ENCODE results near the gene SLC27A4.

DNA sequence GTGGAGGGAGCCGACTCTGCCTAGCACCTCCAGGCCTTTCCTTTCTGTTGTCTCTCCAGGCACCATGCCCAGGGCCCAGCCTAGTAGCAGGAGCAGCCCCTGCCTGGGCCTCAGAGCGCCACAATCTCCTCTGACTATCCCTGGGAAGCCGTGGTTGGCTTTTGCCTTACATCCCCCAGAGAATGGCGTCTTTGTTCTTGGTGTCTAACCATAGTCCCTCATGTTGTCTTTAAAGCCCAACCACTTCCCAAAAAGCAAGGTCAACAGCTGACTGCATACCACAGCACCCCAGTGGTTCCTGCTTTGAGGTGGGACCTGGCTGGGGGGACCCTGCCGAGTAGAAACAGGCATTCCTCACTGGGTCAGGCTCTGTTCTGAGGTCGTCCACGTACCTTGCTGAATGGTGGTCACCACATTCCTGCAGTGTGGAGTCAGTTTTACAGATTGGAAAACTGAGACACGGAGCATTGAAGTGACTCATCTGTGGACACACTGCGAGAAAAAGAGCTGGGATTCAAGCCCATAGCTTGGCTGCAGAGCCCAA is 66.6 kb downstream of the SLC27A4 start:
- TF ChIP-seq POLR2A (IDR thresholded peaks at IDR 0.05), result no peak
- TF ChIP-seq POLR2AphosphoS5 (IDR thresholded peaks at IDR 0.05), result no peak
